Subcutaneous adipose tissue (tissue), 4 donors: ENCODE data around the gene CD8B2. TPM values are rescaled to one million over a fixed set of nuclear protein-coding genes. Genes with fewer than 3 reads are reported as not detected.

Source experiments
- CTCF ChIP-seq: fragments of 450-650 bp; IDR thresholded peaks from one replicate; pipeline ENCODE4 v1.5.1; 2016; ENCODE audit warnings: low read depth, mild to moderate bottlenecking, control low read depth, antibody characterized with exemption, moderate library complexity
- total RNA-seq, 4 donors: library from RNA; depleted of rRNA; stranded (reverse); fragments of >200 nt; gene quantifications; one replicate each; pipeline ENCODE4 v1.1.0, GENCODE V29; 2016

The CD8B2 gene
- total RNA-seq, 4 donors from 2014 or later, result not detected

GRCh38 chr2:106537791-106538191, 50.6 kb downstream of the CD8B2 start:
- TF ChIP-seq CTCF, result no peak

GRCh38 chr2:106540886-106541285, 53.7 kb downstream of the CD8B2 start:
- no peak for TF ChIP-seq CTCF

- no peak for TF ChIP-seq CTCF
Measured at GRCh38 chr2:106541333-106541732, 54.2 kb downstream of the CD8B2 start.

GRCh38 chr2:106542746-106543359, 55.7 kb downstream of the CD8B2 start:
- no peak for TF ChIP-seq CTCF

- TF ChIP-seq CTCF, result no peak
Measured at GRCh38 chr2:106545007-106545406, 57.8 kb downstream of the CD8B2 start.

GRCh38 chr2:106546391-106546990, 59.3 kb downstream of the CD8B2 start:
- TF ChIP-seq CTCF, result no peak

GRCh38 chr2:106547164-106547903, 60.2 kb downstream of the CD8B2 start:
- TF ChIP-seq CTCF, result no peak
